ENCODE results near the gene LPA. TPM values are rescaled to one million over a fixed set of nuclear protein-coding genes. Genes with fewer than 3 reads are reported as not detected.

The LPA gene
- total and polyA plus RNA-seq, 2 of the 8 experiments (the other 6 are each of a cell fraction or from before 2014, with no cell fraction given): 0.39 TPM; not detected in 1

DNA sequence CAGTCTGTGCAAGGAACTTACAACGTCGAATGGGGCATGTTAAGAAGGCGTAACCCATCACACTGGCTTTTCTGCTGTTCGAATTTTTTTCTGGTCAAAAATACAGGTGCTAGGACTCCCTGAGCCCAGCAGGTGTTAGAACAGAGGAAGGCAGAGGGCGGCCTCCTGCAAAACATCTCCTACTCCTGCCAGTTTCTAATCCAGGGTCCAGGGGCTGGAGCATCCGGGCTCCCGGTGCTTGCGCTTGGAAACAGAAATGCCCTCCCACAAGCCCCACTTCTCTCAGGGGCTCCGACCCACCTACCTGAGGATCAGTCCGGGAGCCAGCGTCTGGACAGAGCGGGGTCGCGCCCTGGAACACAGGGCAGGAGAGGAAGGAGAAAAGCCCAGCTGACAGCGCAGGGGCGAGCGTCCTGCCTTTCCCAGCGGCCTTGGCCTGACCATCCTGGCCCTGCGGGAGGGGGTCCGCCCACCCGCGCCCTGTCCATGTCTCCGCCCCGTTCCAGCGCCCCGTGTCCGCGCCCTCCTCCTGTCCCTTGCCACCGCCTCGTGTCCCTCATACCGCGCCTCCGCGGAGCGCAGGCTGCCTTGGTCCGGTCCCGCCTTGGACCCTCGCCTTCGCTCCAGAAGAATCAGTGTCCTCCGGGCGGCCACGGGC, 14.8 kb upstream of the LPA start:
- no peak overlapping the region for H3K9ac ChIP-seq (replicated peaks in 1 of 4; ENCODE audit: extremely low read depth in 1 of 4, low read depth in 3 of 4, low read length in 3 of 4)
- WGBS, 2 experiments (ENCODE audit: extremely low coverage in 1 of 2, insufficient coverage in 1 of 2, insufficient read length in 1 of 2, insufficient replicate concordance in 2 of 2, low coverage in 1 of 2, low lambda C conversion rate in 2 of 2, missing lambda C conversion rate in 1 of 2): 89% methylated on average over 32 of the region's 42 CpGs; no CpG with 5 or more reads in 1 of the 2 experiments

More for the DNA sequence above, 14.8 kb upstream of the LPA start:
- no peak for DNase-seq (ENCODE audit: low read depth in 1 of 2, low spot score in 2 of 2)
- no peaks in the 10 kb centered on the region for H3K79me2 ChIP-seq (ENCODE audit: control insufficient read depth in 1 of 2, insufficient read depth in 2 of 2, low read length in 2 of 2)
- no peak overlapping the region for H2BK120ac ChIP-seq (replicated peaks; ENCODE audit: low read depth, low read length)
- ChIA-PET POLR2A (ENCODE audit: partially characterized antibody) (no interaction called here), CTCF (ENCODE audit: partially characterized antibody) (no interaction called here)
- no peak overlapping the region for H2BK20ac ChIP-seq (ENCODE audit: low read length)
- H3K23me2 ChIP-seq (ENCODE audit: low read depth, low read length): no peaks in the 10 kb centered on the region
- H3K36me3 ChIP-seq (ENCODE audit: control insufficient read depth in 2 of 4, insufficient read depth in 4 of 4, low read length in 3 of 4): no peaks in the 10 kb centered on the region
- no peak overlapping the region for H4K91ac ChIP-seq (replicated peaks; ENCODE audit: insufficient read length, low read length)
- H2BK15ac ChIP-seq (ENCODE audit: low read length): no peak overlapping the region
- H2BK5ac ChIP-seq (ENCODE audit: low read depth, low read length): no peak overlapping the region
- no peak overlapping the region for H3K4ac ChIP-seq (replicated peaks; ENCODE audit: insufficient read length, low read depth, low read length)
- H3K23ac ChIP-seq (ENCODE audit: insufficient read length): no peak overlapping the region
- no peaks in the 10 kb centered on the region for H4K20me1 ChIP-seq (replicated peaks in 1 of 2; ENCODE audit: control insufficient read depth in 1 of 2, insufficient read depth in 2 of 2, low read length in 2 of 2)
- peak overlapping the region in 1 of 2 experiments; percentile 78; a peak in 2 of 4 replicates for H3K4me2 ChIP-seq (ENCODE audit: insufficient read depth in 1 of 2, low read depth in 2 of 2, low read length in 2 of 2)
- H4K8ac ChIP-seq (ENCODE audit: extremely low read depth, insufficient read depth, low read length): no peak overlapping the region
- no peaks in the 10 kb centered on the region for H3K27me3 ChIP-seq (replicated peaks in 1 of 4; ENCODE audit: control insufficient read depth in 3 of 4, extremely low read depth in 1 of 4, insufficient read depth in 3 of 4, low read length in 3 of 4)
- no peak overlapping the region for H2AFZ ChIP-seq (ENCODE audit: low read length)
- H3K4me3 ChIP-seq (ENCODE audit: extremely low read depth in 1 of 4, insufficient read depth in 2 of 4, low read depth in 3 of 4, low read length in 4 of 4): peak overlapping the region in 1 of 4 experiments; percentile 44; a peak in 2 of 8 replicates
- no peaks in the 10 kb centered on the region for H3K4me1 ChIP-seq (replicated peaks in 1 of 4; ENCODE audit: control insufficient read depth in 3 of 4, insufficient read depth in 4 of 4, low read length in 3 of 4)
- no peak overlapping the region for H2AK5ac ChIP-seq (ENCODE audit: low read depth, low read length)
- no peak overlapping the region for H4K5ac ChIP-seq (ENCODE audit: insufficient read length, low read depth, low read length)
- no peaks in the 10 kb centered on the region for H3K79me1 ChIP-seq (ENCODE audit: low read depth, low read length)
- H2BK12ac ChIP-seq (ENCODE audit: low read depth, low read length): no peak overlapping the region
- FAIRE-seq: no peak
- no peak overlapping the region for H3K27ac ChIP-seq (ENCODE audit: low read depth, low read length)
- H3K9me3 ChIP-seq (ENCODE audit: insufficient read depth in 2 of 2, low read depth in 1 of 2, low read length in 1 of 2): peaks cover 0 to 12% of the 10 kb centered on the region in 2 experiments; a peak in 1 of 4 replicates
- no peak overlapping the region for H3K18ac ChIP-seq (ENCODE audit: extremely low read depth, low read length)
- H3K56ac ChIP-seq (replicated peaks; ENCODE audit: insufficient read length, low read depth, low read length): no peak overlapping the region
- no peak overlapping the region for H3K14ac ChIP-seq (ENCODE audit: insufficient read length)
- no peak for TF ChIP-seq SIN3A (conservative IDR thresholded peaks at IDR 0.05 in 1 of 2, IDR thresholded peaks at IDR 0.05 in 1 of 2; ENCODE audit: low read depth in 1 of 2, low read length in 2 of 2)
- TF ChIP-seq PHF8 (conservative IDR thresholded peaks at IDR 0.05; ENCODE audit: low read depth, low read length): no peak
- TF ChIP-seq SRF (IDR thresholded peaks at IDR 0.05; ENCODE audit: low read depth, low read length): no peak
- TF ChIP-seq CBX5 (IDR thresholded peaks at IDR 0.05; ENCODE audit: low read depth, low read length): no peak
- TF ChIP-seq TCF12 (IDR thresholded peaks at IDR 0.05; ENCODE audit: low read depth, low read length): no peak
- no peak for TF ChIP-seq KDM4A (IDR thresholded peaks at IDR 0.05; ENCODE audit: low read depth, low read length, severe bottlenecking)
- TF ChIP-seq EZH2 (IDR thresholded peaks at IDR 0.05; ENCODE audit: low read depth, low read length, severe bottlenecking): no peak
- no peak for TF ChIP-seq TEAD4 (IDR thresholded peaks at IDR 0.05; ENCODE audit: low read depth, low read length)
- TF ChIP-seq RAD21 (IDR thresholded peaks at IDR 0.05 in 1 of 2, conservative IDR thresholded peaks at IDR 0.05 in 1 of 2; ENCODE audit: low read depth in 2 of 2, low read length in 2 of 2): no peak
- no peak for TF ChIP-seq POU5F1 (IDR thresholded peaks at IDR 0.05; ENCODE audit: low read depth, low read length)
- TF ChIP-seq BACH1 (IDR thresholded peaks at IDR 0.05; ENCODE audit: low read length): no peak
- TF ChIP-seq RNF2 (IDR thresholded peaks at IDR 0.05; ENCODE audit: borderline replicate concordance, low read depth, low read length, missing control alignments, poor library complexity, severe bottlenecking): no peak
